Stimulated activated CD8-positive, alpha-beta memory T cell treated with anti-CD3 and anti-CD28 coated beads, Interleukin-12 subunit alpha, Interleukin-12 subunit beta, amount 100 ng/mL, for 4 hours (primary cell): ENCODE measurements around the gene CD44.
"Not testable (repeated sequence)": the region's sequence is repeated elsewhere in the genome, so short reads cannot be mapped to it uniquely, and the experiment has no call there.

Experiments
- DNase-seq: peaks from one replicate; pipeline ENCODE4 v3.0.0-alpha.2; 2020; ENCODE audit warnings: low read depth

CD44 gene

DNA sequence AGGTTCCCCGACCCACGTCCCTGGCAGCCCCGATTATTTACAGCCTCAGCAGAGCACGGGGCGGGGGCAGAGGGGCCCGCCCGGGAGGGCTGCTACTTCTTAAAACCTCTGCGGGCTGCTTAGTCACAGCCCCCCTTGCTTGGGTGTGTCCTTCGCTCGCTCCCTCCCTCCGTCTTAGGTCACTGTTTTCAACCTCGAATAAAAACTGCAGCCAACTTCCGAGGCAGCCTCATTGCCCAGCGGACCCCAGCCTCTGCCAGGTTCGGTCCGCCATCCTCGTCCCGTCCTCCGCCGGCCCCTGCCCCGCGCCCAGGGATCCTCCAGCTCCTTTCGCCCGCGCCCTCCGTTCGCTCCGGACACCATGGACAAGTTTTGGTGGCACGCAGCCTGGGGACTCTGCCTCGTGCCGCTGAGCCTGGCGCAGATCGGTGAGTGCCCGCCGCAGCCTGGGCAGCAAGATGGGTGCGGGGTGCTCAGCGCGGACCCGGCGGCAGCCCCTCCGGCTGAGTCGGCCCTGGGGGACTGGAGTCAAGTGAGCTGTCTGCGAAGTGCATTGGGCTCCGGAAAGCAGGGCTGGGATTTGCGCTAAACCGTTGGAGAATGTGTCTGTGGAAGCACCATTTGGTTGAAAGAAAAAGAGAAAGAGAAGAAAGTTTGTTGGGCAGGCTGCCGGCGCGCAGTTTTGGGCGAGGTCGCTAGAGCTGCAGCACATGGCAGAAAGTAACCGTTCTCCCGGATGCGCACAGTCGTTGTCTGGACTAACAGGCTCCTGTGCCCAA is at the start of gene CD44:
TSS of gene CD44 (plus strand) at position 229 of the 779 bp plus-strand sequence. CDS start at position 362, 133 bp downstream.
- peak; percentile 75 for DNase-seq

DNA sequence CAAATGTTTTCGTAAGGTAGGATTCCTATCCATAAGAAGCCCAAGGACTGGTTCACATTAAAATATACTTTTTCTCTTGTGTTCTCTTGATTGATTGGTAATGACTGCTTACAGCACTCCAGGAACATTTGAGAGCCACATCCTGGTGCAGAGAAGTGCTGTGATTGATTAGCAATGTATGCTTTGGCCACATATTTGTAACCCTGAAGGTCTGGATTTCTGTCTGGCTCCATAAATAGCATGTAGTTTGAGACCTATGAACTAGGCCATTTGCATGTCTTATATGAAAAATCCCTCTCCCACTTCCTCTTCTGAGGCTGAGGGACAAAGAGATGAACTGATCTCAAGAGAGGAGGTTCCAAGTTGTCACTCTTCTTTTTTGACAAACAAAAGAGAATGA is 49.3 kb upstream of the CD44 start:
- DNase-seq, result no peak

DNA sequence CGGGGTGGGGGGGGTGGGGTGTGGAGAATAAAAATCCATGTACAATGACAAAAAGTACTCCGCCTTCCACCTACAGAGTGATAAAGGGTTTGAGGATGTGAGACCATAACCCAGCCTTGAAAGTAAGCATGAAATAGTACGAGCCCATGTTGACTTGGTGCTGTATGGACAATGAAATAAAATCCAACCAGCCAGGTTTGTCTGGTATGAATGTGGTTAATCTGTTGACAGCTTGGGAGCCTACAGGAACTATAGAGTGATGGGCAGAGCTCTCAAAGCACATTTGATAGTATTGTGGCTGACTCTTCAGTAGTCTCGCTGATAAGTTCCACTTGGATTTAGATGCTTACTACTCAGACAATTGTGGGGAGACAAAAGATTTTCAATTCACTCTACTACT is 48.8 kb upstream of the CD44 start:
- DNase-seq, result no peak

DNA sequence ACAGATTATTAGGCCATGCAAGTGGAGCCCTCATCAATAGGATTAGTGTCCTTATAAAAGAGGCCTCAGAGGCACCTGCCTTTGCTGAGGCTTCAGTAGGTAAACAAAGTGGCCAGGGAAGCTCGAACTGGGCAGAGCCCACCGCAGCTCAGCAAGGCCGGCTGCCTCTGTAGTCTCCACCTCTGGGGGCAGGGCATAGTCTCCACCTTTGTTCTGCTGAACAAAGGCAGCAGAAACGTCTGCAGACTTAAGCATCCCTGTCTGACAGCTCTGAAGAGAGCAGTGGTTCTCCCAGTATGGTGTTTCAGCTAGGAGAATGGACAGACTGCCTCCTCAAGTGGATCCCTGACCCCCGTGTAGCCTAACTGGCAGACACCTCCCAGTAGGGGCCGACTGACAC is 48.0 kb upstream of the CD44 start:
- not testable (repeated sequence) for DNase-seq

DNA sequence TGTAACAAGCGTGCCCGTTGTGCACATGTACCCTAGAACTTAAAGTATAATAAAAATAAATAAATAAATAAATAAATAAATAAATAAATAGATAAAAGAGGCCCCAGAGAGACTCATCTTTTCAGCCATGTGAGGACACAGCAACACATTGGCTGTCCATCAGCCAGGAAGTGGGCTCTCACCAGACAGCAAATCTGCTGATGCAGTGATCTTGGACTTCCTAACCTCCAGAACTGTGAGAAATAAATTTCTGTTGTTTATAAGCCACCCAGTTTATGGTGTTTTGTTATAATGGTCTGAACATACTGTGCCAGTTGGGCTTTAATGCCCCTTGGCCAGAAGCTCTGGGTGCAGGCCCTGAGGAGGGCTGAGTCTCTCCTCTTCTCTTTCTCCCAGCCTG is 42.2 kb upstream of the CD44 start:
- DNase-seq, result no peak

DNA sequence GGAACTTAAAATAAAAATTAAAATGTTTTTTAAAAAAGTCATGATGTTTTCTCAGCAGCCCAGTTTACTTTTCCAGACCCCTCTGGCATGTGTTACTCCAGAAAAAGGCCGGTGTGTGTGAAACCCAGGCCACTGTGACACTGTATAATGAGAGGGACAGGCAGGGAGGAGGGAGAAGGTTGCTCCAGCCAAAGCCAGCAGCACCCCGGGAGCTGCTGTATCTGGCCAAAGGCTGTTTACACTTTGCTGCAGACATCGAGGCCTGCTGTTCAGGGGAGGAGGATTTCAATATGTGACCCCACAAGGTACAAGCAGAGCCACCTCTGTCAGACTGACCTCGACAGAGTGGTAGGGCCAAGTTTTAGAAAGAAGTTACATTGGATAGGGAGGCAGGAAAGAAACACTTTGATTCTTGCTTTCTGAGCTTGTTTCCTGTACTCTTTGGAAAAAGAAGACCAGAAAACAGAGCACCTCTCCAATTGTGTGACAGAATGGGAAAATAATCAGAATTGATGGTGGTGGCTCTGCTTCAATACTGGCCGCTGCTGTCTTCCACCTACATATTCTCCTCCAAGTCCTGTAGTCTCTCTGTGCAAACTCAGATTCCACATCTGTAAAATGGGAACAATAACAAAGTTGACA is 41.0 kb upstream of the CD44 start:
- no peak for DNase-seq

DNA sequence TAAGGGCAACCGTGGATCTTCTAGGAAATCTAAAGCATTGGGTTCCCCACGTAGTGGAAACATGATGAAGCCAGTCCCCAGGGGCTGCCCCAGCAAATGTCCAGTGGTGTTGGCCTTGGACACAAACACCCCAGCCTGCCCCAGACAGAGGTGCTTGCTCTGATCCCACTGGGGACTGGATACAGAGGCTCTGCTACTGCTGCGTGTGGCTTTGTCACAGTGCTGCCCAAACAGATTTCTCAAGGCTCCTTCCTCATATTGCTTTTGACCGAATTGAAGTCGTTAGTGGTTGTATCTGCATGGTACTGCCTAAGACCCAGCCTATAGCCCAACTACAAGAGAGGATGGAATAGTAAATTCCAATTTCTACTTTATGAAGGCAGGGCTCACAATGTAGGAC is 40.1 kb upstream of the CD44 start:
- no peak for DNase-seq

DNA sequence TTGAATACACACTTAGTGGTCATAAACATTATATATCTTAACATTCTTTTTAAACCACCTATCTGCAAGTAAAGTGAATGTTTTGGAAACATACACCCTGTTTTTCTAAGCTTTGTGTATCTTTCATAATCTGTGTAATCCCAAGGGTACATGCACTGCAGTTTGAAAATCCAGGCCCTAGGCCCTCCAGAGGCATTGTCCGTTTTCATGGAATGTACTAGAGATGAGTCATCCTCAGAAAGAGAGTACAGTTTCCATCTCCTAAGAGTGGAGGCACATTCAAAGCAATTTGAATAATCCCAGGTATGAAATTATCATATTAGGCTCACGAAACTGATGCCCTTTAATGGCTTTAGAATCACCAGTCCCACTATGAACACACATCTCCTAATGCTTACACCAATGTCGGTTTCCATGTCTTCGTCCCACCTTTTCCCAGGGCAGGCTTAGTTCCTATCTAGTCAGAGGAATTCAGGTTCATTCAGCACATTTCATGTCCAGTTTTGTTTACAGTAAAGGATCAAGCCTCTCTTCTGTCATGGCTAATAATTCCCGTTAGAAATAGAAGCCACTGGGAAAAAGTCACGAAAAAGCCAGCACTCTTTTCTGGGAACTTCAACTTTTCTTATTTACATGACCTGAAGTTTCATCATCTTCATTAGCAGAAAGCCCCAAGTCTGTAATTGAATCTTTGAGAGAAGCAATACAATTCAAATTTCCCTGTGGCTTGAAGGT is 39.5 kb upstream of the CD44 start:
- DNase-seq, result no peak

DNA sequence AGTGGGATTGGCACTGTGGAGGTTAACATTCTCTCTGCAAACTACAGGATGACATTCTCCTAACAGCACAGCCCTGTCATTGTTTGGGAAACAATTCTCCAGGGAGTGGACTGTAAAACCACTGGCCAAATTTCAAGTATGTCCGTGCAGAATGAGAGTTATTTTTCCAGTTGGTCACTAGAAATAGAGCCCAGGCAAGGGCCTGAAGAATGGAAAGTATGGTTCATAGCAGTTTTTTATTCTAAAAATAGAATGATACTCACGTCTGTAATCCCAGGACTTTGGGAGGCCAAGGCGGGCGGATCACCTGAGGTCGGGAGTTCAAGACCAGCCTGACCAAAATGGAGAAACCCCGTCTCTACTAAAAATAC is 39.0 kb upstream of the CD44 start:
- no peak for DNase-seq

DNA sequence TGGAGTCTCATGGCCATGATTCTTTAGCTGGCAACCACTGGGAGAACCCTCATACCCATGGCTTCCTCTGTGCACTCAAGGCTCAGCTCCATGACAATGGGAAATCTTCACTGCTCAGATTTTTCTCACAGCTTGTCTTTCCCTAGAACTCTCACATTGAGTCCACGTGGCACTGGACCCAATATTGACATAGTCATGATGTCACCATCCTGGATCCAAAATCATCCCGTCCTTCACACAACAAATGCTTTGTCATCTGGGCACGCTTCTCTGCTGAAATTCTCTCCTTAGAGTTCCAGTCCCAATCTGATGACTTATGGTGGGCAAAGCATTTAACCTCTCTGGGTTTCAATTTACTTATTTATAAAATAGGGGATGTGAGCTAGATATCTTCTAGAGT is 37.7 kb upstream of the CD44 start:
- no peak for DNase-seq

DNA sequence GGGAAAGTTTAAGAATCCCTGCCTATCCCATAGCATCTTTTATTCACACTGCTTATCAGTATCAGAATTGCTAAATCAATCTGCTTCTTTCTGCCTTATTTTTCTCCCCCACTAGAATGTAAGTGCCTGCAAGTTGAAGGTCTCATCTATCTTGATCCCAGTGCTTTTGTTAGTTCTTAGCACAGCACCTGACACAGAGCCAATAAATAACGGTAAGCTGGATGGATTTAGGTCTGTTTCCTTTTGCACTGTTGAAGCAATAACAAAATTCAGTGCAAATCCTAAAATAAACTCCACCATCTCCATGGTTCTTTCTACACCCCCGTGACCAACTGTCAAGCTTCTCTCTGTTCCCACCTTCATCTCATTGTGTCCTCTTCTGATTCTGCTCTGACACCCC is 36.7 kb upstream of the CD44 start:
- no peak for DNase-seq

DNA sequence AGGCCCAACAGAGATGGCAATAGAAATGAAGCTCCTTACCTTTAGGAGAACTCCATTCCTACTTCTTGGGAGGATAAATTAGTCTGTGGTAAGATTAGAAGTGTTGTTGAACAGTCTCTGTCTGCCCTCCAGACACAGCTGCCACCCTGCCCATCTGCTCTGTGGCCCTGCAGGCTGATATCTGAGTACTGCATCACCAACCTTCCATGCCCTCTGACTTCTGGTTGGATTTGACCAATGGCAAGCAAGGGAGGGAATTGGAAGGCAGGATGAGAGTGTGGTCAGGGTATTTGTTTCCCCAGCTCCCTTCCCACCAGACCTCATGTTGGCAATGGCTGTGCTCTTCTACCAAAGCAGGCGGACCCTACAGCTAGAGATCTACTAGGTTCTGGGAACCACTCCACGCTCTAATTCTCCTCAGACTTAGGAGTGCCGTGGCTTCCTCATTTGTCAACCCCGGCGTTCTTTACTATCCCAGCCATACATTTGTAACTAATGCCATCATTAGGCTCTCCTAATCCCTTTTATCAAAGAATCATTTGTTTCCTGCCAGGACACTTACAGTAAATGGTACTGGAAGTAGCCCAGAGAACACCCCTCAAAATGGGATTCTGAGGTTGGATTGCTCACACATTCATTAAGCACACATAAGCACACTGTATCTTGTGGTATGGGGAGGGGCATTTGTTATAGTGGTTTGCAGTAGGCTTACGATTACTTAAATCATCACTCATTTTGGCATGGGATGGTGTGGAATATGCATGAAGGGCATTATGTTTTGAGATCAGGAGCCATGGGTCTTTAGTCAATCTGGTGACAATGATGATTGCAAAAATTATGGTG is 35.4 kb upstream of the CD44 start:
- no peak for DNase-seq

DNA sequence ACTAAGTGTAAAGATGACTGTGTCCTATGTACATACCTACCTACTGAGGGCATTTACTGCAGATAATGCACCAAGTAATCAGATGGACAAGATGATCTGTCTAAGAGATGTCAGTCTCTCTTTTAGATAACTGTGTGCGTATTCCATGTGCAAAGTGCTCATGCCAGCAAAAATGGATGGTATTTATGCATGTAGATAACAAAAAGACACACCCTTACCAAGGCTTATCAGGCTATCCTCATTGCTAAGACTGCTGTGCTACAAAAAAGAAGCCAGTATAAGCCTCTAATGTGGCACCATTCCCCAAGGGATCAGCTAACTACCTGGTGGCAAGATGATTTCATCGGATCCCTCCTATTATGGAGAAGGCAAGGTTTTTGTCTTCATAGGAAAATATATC is 34.3 kb upstream of the CD44 start:
- DNase-seq, result no peak

DNA sequence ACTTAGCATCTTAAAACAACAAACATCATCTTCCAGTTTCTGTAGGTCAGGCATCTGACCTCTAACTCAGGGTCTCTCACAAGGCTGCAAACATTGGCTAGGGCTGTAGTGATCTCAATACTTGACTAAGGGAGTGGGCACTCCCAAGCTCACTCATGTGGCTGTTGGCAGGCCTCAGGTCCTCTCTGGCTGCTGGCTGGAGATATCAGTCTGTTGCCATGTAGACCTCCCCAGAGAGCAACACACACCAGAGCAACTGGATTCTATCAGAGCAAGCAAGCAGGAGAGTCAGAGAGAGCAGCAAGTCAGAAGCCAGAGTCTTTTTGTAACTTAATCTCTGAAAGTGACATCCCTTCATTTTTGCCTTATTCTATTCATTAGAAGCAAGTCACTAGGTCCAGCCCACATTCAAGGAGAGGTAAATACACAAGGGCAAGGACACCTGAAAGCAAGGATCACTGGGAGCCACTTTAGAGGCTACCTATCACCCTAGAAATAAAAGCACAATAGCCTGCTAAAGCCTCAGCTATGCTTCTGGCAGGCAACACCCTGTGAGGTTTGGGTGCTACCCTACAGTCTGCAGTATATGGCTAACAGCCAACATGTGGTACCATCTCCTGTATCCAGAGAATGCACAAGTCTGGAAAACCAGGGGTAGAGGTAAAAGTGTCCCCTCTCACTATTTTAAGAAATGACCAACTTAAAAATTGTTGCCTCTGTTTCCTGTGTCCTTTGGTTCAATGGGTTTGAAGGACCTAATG is 33.5 kb upstream of the CD44 start:
- DNase-seq, result no peak

DNA sequence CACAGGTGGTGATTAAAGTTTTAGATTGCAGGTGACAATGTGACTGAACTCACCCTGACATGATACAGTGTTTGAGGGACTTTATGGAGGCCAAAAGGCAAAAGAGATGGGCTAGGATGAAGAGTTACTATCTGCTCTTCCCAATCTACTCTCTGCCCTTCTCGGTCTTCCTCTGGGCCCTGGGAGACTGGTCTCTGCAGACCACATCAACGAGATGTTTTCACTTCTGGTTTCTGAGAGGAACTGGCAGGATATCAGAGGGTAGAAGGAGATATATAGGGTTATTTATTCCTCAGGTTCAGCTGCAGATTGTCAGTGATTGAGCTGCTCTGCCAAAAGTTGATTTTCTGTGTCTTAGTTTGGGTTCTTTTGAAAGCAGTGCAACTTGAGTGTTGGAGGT is 32.4 kb upstream of the CD44 start:
- no peak for DNase-seq

DNA sequence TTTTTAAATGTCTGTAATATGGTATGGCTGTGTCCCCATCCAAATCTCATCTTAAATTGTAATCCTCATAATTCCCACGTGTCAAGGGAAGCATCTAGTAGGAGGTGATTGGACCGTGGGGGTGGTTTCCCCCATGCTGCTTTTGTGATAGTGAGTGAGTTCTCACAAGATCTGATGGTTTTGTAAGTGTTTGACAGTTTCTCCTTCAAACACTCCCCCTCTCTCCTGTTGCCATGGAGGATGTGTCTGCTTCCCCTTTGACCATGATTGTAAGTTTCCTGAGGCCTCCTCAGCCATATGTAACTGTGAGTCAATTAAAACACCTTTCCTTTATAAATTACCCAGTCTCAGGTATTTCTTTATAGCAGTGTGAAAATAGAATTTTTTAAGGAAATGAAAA is 31.1 kb upstream of the CD44 start:
- no peak for DNase-seq

DNA sequence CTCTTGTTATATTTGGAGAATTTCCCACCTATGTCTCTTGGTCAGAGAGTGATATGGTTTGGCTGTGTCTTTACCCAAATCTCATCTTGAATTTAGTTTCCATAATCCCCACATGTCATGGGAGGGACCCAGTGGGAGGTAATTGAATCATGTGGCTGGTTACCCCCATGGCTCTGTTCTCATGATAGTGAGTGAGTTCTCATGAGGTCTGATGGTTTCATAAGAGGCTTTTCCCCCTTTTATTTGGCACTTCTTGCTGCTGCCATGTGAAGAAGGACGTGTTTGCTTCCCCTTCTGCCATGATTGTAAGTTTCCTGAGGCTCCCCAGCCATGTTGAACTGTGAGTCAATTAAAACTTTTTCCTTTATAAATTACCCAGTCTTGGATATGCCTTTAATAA is 30.6 kb upstream of the CD44 start:
- not testable (repeated sequence) for DNase-seq

DNA sequence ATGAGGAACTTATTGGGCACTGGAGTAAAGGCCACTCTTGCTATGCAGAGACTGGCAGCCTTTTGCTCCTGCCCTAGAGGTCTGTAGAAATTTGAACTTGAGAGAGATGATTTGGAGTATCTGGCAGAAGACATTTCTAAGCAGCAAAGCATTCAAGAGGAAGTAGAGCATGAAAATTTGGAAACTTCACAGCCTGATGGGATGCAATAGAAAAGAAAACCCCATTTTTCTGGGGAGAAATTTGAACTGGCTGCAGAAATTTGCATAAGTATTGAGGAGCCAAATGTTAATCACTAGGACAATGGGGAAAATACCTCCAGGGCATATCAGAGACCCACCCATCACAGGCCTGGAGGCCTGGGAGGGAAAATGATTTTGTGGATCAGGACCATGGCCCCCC is 29.9 kb upstream of the CD44 start:
- DNase-seq, result no peak

DNA sequence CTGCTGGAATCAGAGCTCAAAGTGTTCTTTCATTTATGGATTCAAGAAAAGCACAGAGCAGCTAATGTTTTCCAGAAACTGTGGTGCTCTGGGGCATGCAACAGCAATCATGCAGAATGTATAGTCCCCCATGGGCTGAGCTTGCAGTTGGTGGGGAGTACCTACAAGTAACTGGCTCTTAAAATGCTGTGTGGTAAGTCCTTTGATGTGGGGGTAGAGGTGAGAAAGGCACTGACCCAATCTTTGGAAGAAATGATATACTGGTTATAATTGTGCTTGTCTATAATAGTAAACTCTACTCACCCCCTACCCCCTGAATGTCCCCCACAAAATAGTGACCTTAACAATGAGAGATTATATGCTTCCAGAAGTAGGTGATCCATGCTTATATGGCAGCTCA is 29.1 kb upstream of the CD44 start:
- DNase-seq, result no peak

DNA sequence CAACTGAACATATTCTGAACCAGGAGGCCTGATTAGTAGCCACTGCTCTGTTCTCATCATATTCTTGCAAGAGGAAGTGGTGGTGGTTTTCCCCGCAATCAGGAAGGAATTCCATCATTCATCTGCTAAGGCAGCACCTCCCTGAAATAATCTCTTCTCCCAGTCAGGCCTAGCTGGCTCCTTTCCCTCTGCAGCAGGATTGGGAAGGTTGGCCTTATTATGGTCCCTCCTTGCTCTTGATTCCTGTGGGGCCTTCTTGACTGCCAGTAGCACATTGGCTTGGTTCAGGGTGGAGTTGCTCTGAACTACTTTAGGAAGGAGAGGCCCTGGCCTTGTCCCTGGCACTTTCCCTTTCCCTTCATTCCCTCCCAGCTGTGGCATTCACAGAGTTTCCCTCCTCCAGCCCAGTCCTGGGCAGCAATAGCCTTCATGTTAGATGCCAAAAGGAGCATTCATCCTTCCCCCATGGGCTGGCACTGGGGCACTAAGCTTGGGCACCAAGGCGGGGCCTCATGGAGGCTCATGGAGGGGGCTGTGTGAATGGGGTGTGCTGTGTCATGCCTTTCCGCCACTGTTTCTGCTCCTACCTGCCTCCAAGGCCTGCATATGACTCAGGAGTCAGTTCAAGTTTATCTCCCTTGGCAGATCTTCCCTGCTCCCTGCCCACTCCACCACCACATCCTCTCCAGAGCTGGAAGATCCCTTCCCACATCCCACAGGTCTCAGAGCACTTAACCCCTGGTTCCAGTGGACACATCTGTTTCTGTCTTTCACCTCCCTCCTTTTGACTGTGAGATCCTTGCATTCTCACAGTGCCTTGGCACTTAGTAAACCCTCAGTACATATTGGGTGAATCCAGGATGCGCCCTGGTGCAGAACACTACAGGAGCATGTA is 27.6 kb upstream of the CD44 start:
- no peak for DNase-seq
